Astrocyte (in vitro differentiated cells and primary cell): ENCODE data around the gene SESN3. TPM values are rescaled to one million over a fixed set of nuclear protein-coding genes. Genes with fewer than 3 reads are reported as not detected.

Experiments used
- DNase-seq: peaks from one replicate; pipeline ENCODE4 v3.0.0-alpha.2; 2010; ENCODE audit warnings: low read depth
- FAIRE-seq: peaks from 2 replicates; lab custom pipeline; 2011; peaks lifted over from hg19 to GRCh38; lab: Jason Lieb, UNC
- H2AFZ ChIP-seq: 2 replicates; pipeline ENCODE4 v1.6.0; 2012; ENCODE audit warnings: low read depth, low read length, inconsistent platforms
- H3K27ac ChIP-seq: 2 replicates; pipeline ENCODE4 v1.5.1; 2011; ENCODE audit warnings: low read depth, low read length, inconsistent platforms
- H3K27me3 ChIP-seq: 2 replicates; pipeline ENCODE4 v1.6.0; 2011; ENCODE audit warnings: low read length, inconsistent platforms; ENCODE audit not compliant: insufficient read depth
- H3K36me3 ChIP-seq: 2 replicates; pipeline ENCODE4 v1.5.1; 2011; ENCODE audit warnings: low read length, inconsistent platforms; ENCODE audit not compliant: insufficient read depth
- H3K4me1 ChIP-seq: 2 replicates; pipeline ENCODE4 v1.5.1; 2011; ENCODE audit warnings: low read length, inconsistent platforms; ENCODE audit not compliant: insufficient read depth
- H3K4me2 ChIP-seq: 2 replicates; pipeline ENCODE4 v1.6.0; 2012; ENCODE audit warnings: low read length, inconsistent platforms
- H3K4me3 ChIP-seq: 2 replicates; pipeline ENCODE4 v1.5.1; 2011; ENCODE audit warnings: low read depth, mild to moderate bottlenecking, low read length, inconsistent platforms; ENCODE audit not compliant: insufficient read depth
- H3K79me2 ChIP-seq: 2 replicates; pipeline ENCODE4 v1.6.0; 2012; ENCODE audit warnings: mild to moderate bottlenecking, low read length, inconsistent platforms; ENCODE audit not compliant: insufficient read depth
- H3K9ac ChIP-seq: 2 replicates; pipeline ENCODE4 v1.6.0; 2012; ENCODE audit warnings: mild to moderate bottlenecking, low read length, inconsistent platforms
- H3K9me3 ChIP-seq: 2 replicates; pipeline ENCODE4 v1.5.1; 2012; ENCODE audit warnings: low read depth, mild to moderate bottlenecking, low read length, inconsistent platforms; ENCODE audit not compliant: insufficient read depth
- H4K20me1 ChIP-seq: 2 replicates; pipeline ENCODE4 v1.6.0; 2012; ENCODE audit warnings: low read length, inconsistent platforms; ENCODE audit not compliant: insufficient read depth
- H3K27ac Mint-ChIP-seq: one replicate; pipeline ENCODE4 v1.8.0; 2021; ENCODE audit warnings: mild to moderate bottlenecking, mixed read lengths; ENCODE audit not compliant: unreplicated experiment
- H3K27me3 Mint-ChIP-seq: one replicate; pipeline ENCODE4 v1.8.0; 2021; ENCODE audit warnings: low read depth, mixed read lengths; ENCODE audit not compliant: unreplicated experiment
- H3K36me3 Mint-ChIP-seq: one replicate; pipeline ENCODE4 v1.8.0; 2021; ENCODE audit warnings: low read depth, mixed read lengths; ENCODE audit not compliant: unreplicated experiment
- H3K4me1 Mint-ChIP-seq: one replicate; pipeline ENCODE4 v1.8.0; 2021; ENCODE audit warnings: low read depth, mixed read lengths; ENCODE audit not compliant: unreplicated experiment
- H3K4me3 Mint-ChIP-seq: one replicate; pipeline ENCODE4 v1.8.0; 2021; ENCODE audit warnings: mild to moderate bottlenecking, moderate library complexity, mixed read lengths; ENCODE audit not compliant: unreplicated experiment
- H3K9me3 Mint-ChIP-seq: one replicate; pipeline ENCODE4 v1.8.0; 2021; ENCODE audit warnings: mild to moderate bottlenecking, mixed read lengths; ENCODE audit not compliant: unreplicated experiment
- EZH2 ChIP-seq: IDR thresholded peaks from 2 replicates; pipeline ENCODE4 v1.6.1; 2012; ENCODE audit warnings: mild to moderate bottlenecking, low read length, inconsistent platforms; ENCODE audit not compliant: insufficient read depth
- total RNA-seq: library from RNA; stranded (reverse); gene quantifications from 2 replicates; pipeline ENCODE4 v1.2.1, GENCODE V29; 2021
- TF ChIP-seq, protein P1 (sequence below): IDR thresholded peaks from 2 replicates; pipeline ENCODE4 v1.5.1; 2011; ENCODE audit warnings: low read depth, mild to moderate bottlenecking, inconsistent platforms, low read length, moderate library complexity; ENCODE audit not compliant: insufficient read depth

Gene SESN3
- total RNA-seq, 1 donor from 2014 or later: 98.1 TPM

DNA sequence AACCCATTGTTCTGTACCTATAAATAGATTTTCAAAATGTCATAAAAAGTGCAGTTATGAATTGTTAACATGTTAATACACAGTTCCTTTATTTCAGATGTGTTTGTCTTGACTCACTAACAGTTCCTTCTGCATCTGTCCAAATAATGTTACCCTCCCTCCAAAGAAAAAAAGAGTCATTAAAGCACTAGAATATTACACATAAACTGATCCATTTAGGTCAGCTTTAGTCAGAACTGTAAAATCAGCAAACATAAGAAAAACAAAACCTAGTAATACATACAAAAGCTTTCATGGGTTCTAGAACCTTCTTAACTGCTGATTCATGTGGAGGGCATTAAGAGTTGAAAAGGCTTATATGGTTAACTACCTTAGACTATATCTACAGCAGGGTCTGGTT is 65.4 kb downstream of the SESN3 start:
- peaks cover 6% of the 10 kb centered on the region for H3K36me3 Mint-ChIP-seq
- no peaks in the 10 kb centered on the region for H3K4me1 Mint-ChIP-seq

DNA sequence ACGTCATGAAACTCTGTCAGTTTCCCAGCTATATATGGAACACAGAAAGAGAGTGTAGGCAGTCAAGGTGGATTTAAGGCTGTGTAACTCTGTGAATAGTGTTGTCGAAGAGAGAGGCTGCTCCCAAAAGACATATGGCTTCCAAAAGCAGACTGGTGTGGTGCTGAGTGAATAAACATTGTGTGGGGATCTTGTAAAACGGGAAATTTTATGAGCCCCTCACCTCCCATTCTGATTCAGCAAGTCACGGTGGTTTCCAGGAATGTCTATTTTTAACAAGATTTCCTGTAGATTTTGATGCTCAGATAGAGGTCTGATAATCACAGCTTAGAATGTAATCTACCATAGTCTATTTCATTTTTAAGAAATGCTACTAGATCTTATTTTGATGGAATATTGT is 67.9 kb downstream of the SESN3 start:
- H4K20me1 ChIP-seq: no peaks in the 10 kb centered on the region
- no peak overlapping the region for H3K9ac ChIP-seq
- no peaks in the 10 kb centered on the region for H3K79me2 ChIP-seq
- H3K4me2 ChIP-seq: no peak overlapping the region
- no peak for TF ChIP-seq EZH2
- TF ChIP-seq, protein P1, sequence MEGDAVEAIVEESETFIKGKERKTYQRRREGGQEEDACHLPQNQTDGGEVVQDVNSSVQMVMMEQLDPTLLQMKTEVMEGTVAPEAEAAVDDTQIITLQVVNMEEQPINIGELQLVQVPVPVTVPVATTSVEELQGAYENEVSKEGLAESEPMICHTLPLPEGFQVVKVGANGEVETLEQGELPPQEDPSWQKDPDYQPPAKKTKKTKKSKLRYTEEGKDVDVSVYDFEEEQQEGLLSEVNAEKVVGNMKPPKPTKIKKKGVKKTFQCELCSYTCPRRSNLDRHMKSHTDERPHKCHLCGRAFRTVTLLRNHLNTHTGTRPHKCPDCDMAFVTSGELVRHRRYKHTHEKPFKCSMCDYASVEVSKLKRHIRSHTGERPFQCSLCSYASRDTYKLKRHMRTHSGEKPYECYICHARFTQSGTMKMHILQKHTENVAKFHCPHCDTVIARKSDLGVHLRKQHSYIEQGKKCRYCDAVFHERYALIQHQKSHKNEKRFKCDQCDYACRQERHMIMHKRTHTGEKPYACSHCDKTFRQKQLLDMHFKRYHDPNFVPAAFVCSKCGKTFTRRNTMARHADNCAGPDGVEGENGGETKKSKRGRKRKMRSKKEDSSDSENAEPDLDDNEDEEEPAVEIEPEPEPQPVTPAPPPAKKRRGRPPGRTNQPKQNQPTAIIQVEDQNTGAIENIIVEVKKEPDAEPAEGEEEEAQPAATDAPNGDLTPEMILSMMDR: no peak
- FAIRE-seq: no peak
- no peak for DNase-seq
- H3K27me3 Mint-ChIP-seq: no peaks in the 10 kb centered on the region
- no peaks in the 10 kb centered on the region for H3K9me3 ChIP-seq
- H3K4me1 Mint-ChIP-seq: no peaks in the 10 kb centered on the region
- no peak overlapping the region for H3K4me3 ChIP-seq
- H3K27ac ChIP-seq: no peak overlapping the region
- H3K4me3 Mint-ChIP-seq: no peak overlapping the region
- no peaks in the 10 kb centered on the region for H3K36me3 ChIP-seq
- peaks cover 4% of the 10 kb centered on the region for H3K36me3 Mint-ChIP-seq
- peaks cover 3% of the 10 kb centered on the region for H3K9me3 Mint-ChIP-seq
- no peak overlapping the region for H2AFZ ChIP-seq
- no peaks in the 10 kb centered on the region for H3K4me1 ChIP-seq
- no peaks in the 10 kb centered on the region for H3K27me3 ChIP-seq
- no peak overlapping the region for H3K27ac Mint-ChIP-seq

More for the DNA sequence above, 65.4 kb downstream of the SESN3 start:
- FAIRE-seq: no peak
- no peak overlapping the region for H3K27ac Mint-ChIP-seq
- H3K36me3 ChIP-seq: no peaks in the 10 kb centered on the region
- no peaks in the 10 kb centered on the region for H4K20me1 ChIP-seq
- H3K4me1 ChIP-seq: no peaks in the 10 kb centered on the region
- H3K9me3 ChIP-seq: no peaks in the 10 kb centered on the region
- TF ChIP-seq EZH2: no peak
- TF ChIP-seq, protein P1: no peak
- H3K27me3 Mint-ChIP-seq: no peaks in the 10 kb centered on the region
- H2AFZ ChIP-seq: no peak overlapping the region
- H3K4me2 ChIP-seq: no peak overlapping the region
- H3K4me3 ChIP-seq: no peak overlapping the region
- H3K4me3 Mint-ChIP-seq: no peak overlapping the region
- no peaks in the 10 kb centered on the region for H3K27me3 ChIP-seq
- no peak for DNase-seq
- no peak overlapping the region for H3K27ac ChIP-seq
- H3K9me3 Mint-ChIP-seq: no peaks in the 10 kb centered on the region
- no peak overlapping the region for H3K9ac ChIP-seq
- no peaks in the 10 kb centered on the region for H3K79me2 ChIP-seq

DNA sequence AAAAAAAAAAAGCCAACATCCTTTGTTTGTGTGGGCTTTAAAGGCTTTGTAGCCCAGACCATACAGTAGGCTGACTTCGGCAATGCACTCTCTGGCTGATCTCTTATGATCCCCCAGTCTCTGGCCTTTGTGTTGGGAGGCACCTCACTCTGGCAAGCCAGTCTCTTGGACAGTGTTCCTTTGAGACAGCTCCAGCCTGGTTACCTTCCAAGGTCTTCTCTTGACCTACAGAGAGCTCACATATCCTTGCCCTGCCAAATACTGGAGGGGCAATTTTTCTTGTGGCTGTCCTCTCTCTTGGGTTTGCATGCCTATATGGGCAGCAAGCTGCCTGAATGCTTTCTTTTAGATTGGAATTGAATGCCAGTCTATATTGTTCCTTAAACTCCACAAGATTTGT is 69.8 kb downstream of the SESN3 start:
- Histone ChIP-seq H3K4me1 (no peaks in the 10 kb centered on the region), H3K9me3 (no peaks in the 10 kb centered on the region), H3K9ac (no peak overlapping the region), H4K20me1 (no peaks in the 10 kb centered on the region), H2AFZ (no peak overlapping the region), H3K4me3 (no peak overlapping the region), H3K4me2 (no peak overlapping the region), H3K36me3 (no peaks in the 10 kb centered on the region), H3K27me3 (no peaks in the 10 kb centered on the region), H3K79me2 (no peaks in the 10 kb centered on the region), H3K27ac (no peak overlapping the region)
- Mint-ChIP-seq H3K36me3 (peaks cover 4% of the 10 kb centered on the region), H3K4me3 (no peak overlapping the region), H3K9me3 (peaks cover 3% of the 10 kb centered on the region), H3K4me1 (peaks cover 7% of the 10 kb centered on the region), H3K27ac (no peak overlapping the region), H3K27me3 (no peaks in the 10 kb centered on the region)
- DNase-seq (no peak), FAIRE-seq (no peak)
- no peak for TF ChIP-seq EZH2
- TF ChIP-seq, protein P1: no peak
